ENCODE data around the gene PICK1. TPM values are rescaled to one million over a fixed set of nuclear protein-coding genes. Genes with fewer than 3 reads are reported as not detected.

The PICK1 gene
- total RNA-seq, 4 donors from 2014 or later = 35.9 to 67.6 (median 51.4) TPM

GRCh38 chr22:38122616-38123015 lies 65.4 kb downstream of the PICK1 start:
- intact Hi-C loops (cut with DNase I; ENCODE audit: low total_unique reads) = no loop called here
- no peak for DNase-seq (ENCODE audit: low spot score in 2 of 2)
- TF ChIP-seq CTCF (IDR thresholded peaks at IDR 0.05) (no peak), POLR2A (IDR thresholded peaks at IDR 0.05) (no peak)
- 71 to 76% methylated on average over 6 of the region's 6 CpGs for WGBS, 2 donors
- H3K4me3 ChIP-seq (ENCODE audit: low read depth, poor library complexity, severe bottlenecking) = no peak overlapping the region

GRCh38 chr22:38124236-38124974 lies 67.2 kb downstream of the PICK1 start:
- peak in 1 of 2 donors; percentile 77 for DNase-seq (ENCODE audit: low spot score in 2 of 2)
- TF ChIP-seq CTCF (IDR thresholded peaks at IDR 0.05) (no peak), POLR2A (IDR thresholded peaks at IDR 0.05) (no peak)
- whole genome bisulfite sequencing, 2 donors = 67 to 75% methylated on average over 21 of the region's 21 CpGs

GRCh38 chr22:38125038-38125610 lies 67.9 kb downstream of the PICK1 start:
- DNase-seq (ENCODE audit: low spot score in 2 of 2) = no peak
- no peak for TF ChIP-seq CTCF (IDR thresholded peaks at IDR 0.05)
- TF ChIP-seq POLR2A (IDR thresholded peaks at IDR 0.05) = no peak
- 83 to 87% methylated on average over 14 of the region's 14 CpGs for WGBS, 2 donors
- no peak overlapping the region for H3K4me3 ChIP-seq (ENCODE audit: low read depth, poor library complexity, severe bottlenecking)
- intact Hi-C loops (cut with DNase I; ENCODE audit: low total_unique reads) = no loop called here

More at GRCh38 chr22:38124236-38124974, 67.2 kb downstream of the PICK1 start:
- no peak overlapping the region for H3K4me3 ChIP-seq (ENCODE audit: low read depth, poor library complexity, severe bottlenecking)
- intact Hi-C loops (cut with DNase I; ENCODE audit: low total_unique reads) = no loop called here

Other genes with a start within 250 kb of the PICK1 start
- gene GCAT, start 249.5 kb upstream of the PICK1 start, total RNA-seq = 10 to 100 TPM; 12.5 to 20.4 (median 16.2) TPM
- not detected for gene GALR3, start 234.0 kb upstream of the PICK1 start, total RNA-seq
- gene ANKRD54, start 213.1 kb upstream of the PICK1 start, total RNA-seq = 10 to 100 TPM; 36.2 to 61.6 (median 53.0) TPM
- gene EIF3L, start 208.0 kb upstream of the PICK1 start, total RNA-seq = 100 to 1,000 TPM; 392 to 558 (median 489) TPM
- gene MICALL1, start 151.1 kb upstream of the PICK1 start, total RNA-seq = 100 to 1,000 TPM; 124 to 150 (median 143) TPM
- gene C22orf23, start 103.8 kb upstream of the PICK1 start, total RNA-seq = not detected
- gene POLR2F, start 103.7 kb upstream of the PICK1 start, total RNA-seq = 10 to 100 TPM; 33.3 to 83.9 (median 57.6) TPM
- 10 to 100 TPM in 3 of 4 donors, 1 to 10 TPM in 1; 7.8 to 45.2 (median 29.7) TPM for gene SOX10, start 72.8 kb upstream of the PICK1 start, total RNA-seq
- under 1 TPM; 0.13 to 0.80 (median 0.33) TPM for gene SLC16A8, start 26.8 kb downstream of the PICK1 start, total RNA-seq
- 1 to 10 TPM; 1.3 to 2.3 (median 2.1) TPM for gene BAIAP2L2, start 53.3 kb downstream of the PICK1 start, total RNA-seq
- 10 to 100 TPM; 46.0 to 88.4 (median 64.8) TPM for gene PLA2G6, start 124.4 kb downstream of the PICK1 start, total RNA-seq
- gene MAFF, start 144.6 kb downstream of the PICK1 start, total RNA-seq = 100 to 1,000 TPM in 1 of 4 donors, 10 to 100 TPM in 3; 64.7 to 116 (median 82.0) TPM
- gene TMEM184B, start 215.6 kb downstream of the PICK1 start, total RNA-seq = 10 to 100 TPM; 27.9 to 67.4 (median 40.7) TPM